ENCODE results near the gene RPS6KA2.

DNA sequence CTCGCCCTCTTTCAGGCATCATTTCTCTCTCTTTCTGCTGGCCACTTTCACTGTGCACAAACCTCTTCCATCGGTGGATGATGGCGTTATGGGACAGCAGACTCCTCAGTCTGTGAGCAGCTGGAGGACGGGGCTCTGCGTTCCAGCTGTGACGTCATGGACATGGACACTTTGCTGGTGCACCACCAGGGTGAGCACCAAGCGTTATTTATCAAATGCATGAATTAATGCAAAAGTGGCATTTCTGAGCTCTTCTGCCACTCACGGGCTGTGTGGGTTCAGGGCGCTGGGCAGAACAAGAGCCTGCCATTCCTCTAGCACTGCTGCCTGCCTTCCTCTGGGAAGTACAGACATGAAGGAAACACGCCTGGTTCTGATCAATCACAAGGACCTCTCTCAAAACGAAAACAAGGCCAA lies 161.4 kb downstream of the RPS6KA2 start:
- TF ChIP-seq CTCF (conservative IDR thresholded peaks at IDR 0.05), result no peak
- TF ChIP-seq ZFX (IDR thresholded peaks at IDR 0.05), result no peak

Data from C4-2B (cell line).